Mucosa of descending colon (tissue), 3 donors: ENCODE results near the gene SUN1. TPM values are rescaled to one million over a fixed set of nuclear protein-coding genes. Genes with fewer than 3 reads are reported as not detected.

Experiments used
- ATAC-seq: fragments of 200-7000 bp; cut with Tn5 transposase; one replicate; pipeline ENCODE4 v1.9.1; 2020; ENCODE audit warnings: mild to moderate bottlenecking, moderate library complexity
- DNase-seq, 3 donors: peaks; one replicate each; pipeline ENCODE4 v3.0.0-alpha.2; 2020
- H3K36me3 ChIP-seq: fragments of 200-600 bp; one replicate; pipeline ENCODE4 v1.8.0; 2021; ENCODE audit warnings: low read depth, mild to moderate bottlenecking
- H3K4me1 ChIP-seq: fragments of 200-600 bp; one replicate; pipeline ENCODE4 v1.8.0; 2021; ENCODE audit warnings: low read depth, mild to moderate bottlenecking
- H3K4me3 ChIP-seq: fragments of 200-600 bp; one replicate; pipeline ENCODE4 v1.8.0; 2021; ENCODE audit warnings: mild to moderate bottlenecking
- H3K9me3 ChIP-seq: fragments of 200-600 bp; one replicate; pipeline ENCODE4 v1.8.0; 2021; ENCODE audit warnings: mild to moderate bottlenecking
- intact Hi-C, 2 donors: fragments of 100-400 bp; cut with DNase I in 1 of 2; cut with micrococcal nuclease in 1 of 2; formaldehyde crosslinking; loops; one replicate each; pipeline versions ENCODE4 v1.11.0 to v1.11.1; 2022; cut with DNase I, micrococcal nuclease
- total RNA-seq, 3 donors: library from RNA; stranded (reverse); fragmentation: NEBNext Ultra II Directional in 2 of 3; extraction: Animal tissue kit (Norgen Biotek cat#: 25700) in 2 of 3; gene quantifications; one replicate each; pipeline versions ENCODE4 v1.2.1 to v1.2.4, GENCODE V29; 2021 to 2023
- TF ChIP-seq, protein P1 (sequence below): fragments of 200-600 bp; IDR thresholded peaks from one replicate; pipeline ENCODE4 v1.8.0; 2022; ENCODE audit warnings: antibody characterized with exemption, mild to moderate bottlenecking
- donor health status: DM: no; HTN: no; CAD: no; lungs with moderate emphysema.
- donor health status: DM: no; HTN: no; CAD: no.
- donor health status: DM: no; HTN: yes; CAD: no.

The SUN1 gene
- total RNA-seq, 3 donors from 2014 or later = 151 to 179 (median 164) TPM

DNA sequence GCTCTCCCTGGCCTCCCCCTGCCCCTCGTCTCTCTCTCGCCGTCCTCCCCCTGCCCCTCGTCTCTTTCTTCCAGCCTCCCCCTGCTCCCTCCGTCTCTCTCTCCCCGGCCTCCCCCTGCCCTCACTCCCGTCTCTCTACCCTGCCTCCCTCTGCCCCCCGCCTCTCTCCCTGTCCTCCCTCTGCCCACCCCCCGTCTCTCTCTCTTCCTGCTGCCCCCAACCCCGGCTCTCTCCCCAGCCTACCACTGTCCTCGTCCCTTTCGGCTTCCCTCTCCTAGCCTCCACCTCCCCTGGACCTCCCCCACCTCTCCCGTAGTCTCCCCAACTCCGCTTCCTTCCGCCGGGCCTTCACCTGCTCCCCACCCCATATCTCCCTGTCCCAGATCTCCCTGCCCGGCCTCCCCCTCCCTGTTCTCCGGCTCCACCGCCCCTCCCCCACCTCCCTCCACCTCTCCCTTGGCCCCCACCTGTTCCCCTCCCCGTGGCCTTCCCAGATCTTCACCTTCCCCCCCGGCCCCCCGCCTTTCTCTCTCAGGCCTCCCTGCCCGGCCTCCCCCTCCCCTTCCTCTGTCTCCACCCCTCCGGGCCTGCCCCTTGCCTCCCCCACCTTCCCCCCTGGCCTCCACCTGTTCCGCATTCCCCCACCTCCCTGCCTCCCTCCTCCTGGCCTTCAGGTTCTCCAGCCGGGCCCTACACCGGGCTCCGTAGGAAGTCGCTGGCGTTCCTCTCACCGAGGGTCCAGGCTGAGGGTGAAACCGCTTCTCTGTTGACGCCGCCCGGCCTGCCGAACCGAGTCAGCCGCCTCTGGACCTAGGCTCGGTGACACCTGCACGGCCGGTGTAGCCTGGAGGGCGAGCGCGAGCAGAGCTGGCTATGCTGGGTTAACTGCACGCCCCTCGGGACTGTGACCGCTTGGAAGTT, 45.3 kb downstream of the SUN1 start:
- DNase-seq = peak; percentile 57 to 73 (median 67)
- TF ChIP-seq, protein P1, sequence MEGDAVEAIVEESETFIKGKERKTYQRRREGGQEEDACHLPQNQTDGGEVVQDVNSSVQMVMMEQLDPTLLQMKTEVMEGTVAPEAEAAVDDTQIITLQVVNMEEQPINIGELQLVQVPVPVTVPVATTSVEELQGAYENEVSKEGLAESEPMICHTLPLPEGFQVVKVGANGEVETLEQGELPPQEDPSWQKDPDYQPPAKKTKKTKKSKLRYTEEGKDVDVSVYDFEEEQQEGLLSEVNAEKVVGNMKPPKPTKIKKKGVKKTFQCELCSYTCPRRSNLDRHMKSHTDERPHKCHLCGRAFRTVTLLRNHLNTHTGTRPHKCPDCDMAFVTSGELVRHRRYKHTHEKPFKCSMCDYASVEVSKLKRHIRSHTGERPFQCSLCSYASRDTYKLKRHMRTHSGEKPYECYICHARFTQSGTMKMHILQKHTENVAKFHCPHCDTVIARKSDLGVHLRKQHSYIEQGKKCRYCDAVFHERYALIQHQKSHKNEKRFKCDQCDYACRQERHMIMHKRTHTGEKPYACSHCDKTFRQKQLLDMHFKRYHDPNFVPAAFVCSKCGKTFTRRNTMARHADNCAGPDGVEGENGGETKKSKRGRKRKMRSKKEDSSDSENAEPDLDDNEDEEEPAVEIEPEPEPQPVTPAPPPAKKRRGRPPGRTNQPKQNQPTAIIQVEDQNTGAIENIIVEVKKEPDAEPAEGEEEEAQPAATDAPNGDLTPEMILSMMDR = no peak
- Histone ChIP-seq H3K4me3 (peak overlapping the region; percentile 64), H3K36me3 (peaks cover 4% of the 10 kb centered on the region), H3K4me1 (peaks cover 15% of the 10 kb centered on the region), H3K9me3 (no peaks in the 10 kb centered on the region)
- ATAC-seq = peak; percentile 15
- intact Hi-C loops = no loop called here

DNA sequence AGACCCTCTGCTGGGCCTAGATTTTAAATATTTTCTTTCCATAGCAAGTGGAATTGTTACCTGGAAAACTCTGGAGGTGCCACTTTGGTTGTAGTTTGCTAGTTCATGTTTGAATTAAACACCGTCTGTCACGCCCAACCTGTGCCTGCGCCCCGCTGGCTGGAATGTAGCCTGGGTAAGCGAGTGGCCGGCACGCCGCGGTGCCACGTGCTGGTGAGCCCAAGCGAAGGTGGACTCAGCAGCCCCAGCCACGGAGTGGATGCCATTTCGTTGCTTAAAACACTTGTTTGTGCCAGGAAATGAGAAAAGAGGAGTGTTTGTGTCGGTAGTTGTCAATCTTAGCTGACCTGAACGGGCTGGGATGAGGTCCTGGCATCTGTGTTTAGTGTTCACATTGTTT, 46.8 kb downstream of the SUN1 start:
- intact Hi-C loops = no loop called here
- no peak overlapping the region for H3K4me3 ChIP-seq
- ATAC-seq (no peak), DNase-seq (no peak)
- TF ChIP-seq, protein P1 = no peak
- H3K36me3 ChIP-seq = peaks cover 4% of the 10 kb centered on the region
- H3K4me1 ChIP-seq = peaks cover 14% of the 10 kb centered on the region
- H3K9me3 ChIP-seq = no peaks in the 10 kb centered on the region

DNA sequence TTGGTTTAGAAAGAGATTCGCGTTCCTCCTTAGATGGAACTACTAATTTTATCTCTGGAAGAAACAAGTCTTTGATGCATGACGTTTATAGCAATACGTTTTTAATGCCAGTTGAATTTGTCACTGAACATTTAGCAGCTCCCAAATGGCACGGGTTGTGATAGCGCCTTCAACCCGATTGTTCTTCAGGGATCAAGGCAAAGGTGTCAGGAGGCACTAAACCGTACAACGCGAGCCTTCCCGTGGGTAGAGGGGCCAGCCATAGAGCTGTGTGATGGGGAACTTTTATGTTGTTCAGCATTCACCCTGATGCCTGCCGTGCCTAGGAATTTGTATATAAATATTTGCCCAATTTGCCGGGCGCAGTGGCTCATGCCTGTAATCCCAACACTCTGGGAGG, 47.4 kb downstream of the SUN1 start:
- H3K4me3 ChIP-seq = no peak overlapping the region
- ATAC-seq (no peak), DNase-seq (no peak)
- peaks cover 14% of the 10 kb centered on the region for H3K4me1 ChIP-seq
- TF ChIP-seq, protein P1 = no peak
- no peaks in the 10 kb centered on the region for H3K9me3 ChIP-seq
- intact Hi-C loops = no loop called here
- peaks cover 4% of the 10 kb centered on the region for H3K36me3 ChIP-seq

DNA sequence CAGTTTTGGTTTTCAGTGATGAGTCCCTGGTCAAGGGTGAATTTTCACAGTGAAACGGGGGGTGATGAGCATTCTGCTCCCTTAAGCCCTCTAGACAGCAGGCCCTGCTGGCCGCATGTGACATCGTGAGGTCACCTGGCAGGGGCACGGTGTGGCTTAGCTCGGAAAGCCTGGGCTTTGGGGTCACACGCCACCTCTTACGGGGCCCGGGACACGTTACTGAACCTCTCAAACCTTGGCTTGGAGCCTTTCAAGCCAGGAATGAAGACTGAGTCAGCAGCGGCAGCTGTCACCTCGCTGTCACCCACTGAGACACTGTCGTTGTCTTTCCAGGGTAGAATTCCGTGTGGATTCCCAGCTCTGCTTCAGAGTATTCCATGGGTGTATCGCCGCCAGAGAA, 48.2 kb downstream of the SUN1 start:
- H3K4me3 ChIP-seq = no peak overlapping the region
- intact Hi-C loops = no loop called here
- ATAC-seq (no peak), DNase-seq (no peak)
- no peaks in the 10 kb centered on the region for H3K9me3 ChIP-seq
- TF ChIP-seq, protein P1 = no peak
- H3K36me3 ChIP-seq = peaks cover 4% of the 10 kb centered on the region
- H3K4me1 ChIP-seq = peaks cover 14% of the 10 kb centered on the region

DNA sequence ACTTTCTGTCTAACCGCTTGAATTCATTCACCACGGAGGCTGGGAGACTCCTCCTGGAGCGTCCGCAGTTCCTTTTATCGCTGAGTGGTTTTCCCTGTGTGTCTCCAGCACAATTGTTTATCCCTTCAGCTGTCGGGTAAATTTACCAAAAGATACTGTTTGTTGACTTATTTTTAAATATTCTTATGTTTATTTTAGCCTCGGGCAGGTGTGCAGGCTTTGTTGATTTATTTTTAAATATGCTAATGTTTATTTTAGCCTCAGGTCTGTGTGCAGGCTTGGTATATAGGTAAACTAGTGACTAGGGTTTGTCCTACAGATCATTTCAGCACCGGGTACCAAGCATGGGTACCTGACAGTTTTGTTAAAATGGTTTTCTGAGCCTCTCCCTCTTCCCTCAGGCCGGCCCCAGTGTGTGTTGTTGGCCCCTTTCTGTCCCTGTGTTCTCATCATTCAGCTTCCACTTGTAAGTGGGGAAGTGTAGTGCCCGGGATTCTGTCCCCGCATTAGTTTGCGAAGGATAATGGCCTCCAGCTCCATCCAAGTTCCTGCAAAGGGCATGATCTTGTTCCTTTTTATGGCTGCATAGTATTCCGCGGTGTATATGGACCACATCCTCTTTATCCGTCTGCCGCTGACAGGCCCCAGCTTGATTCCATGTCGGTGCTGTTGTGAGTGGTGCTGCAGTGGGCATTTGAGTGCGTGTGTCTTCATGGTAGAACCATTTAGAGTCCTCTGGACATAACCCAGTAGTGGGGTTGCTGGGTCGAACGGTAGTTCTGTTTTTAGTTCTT, 49.4 kb downstream of the SUN1 start:
- no peak for ATAC-seq
- DNase-seq = peak in 2 of 3 donors; percentile 5 to 8
- H3K4me3 ChIP-seq = no peak overlapping the region
- H3K4me1 ChIP-seq = peaks cover 14% of the 10 kb centered on the region
- TF ChIP-seq, protein P1 = no peak
- intact Hi-C loops = no loop called here
- no peaks in the 10 kb centered on the region for H3K36me3 ChIP-seq
- H3K9me3 ChIP-seq = no peaks in the 10 kb centered on the region
